NCI-H345 treated with DMSO at 0.1 percent for 48 hours (cell line): ENCODE measurements around the gene SMYD3.

Experiments
- DNase-seq: peaks from one replicate; lab custom pipeline; 2025; ENCODE audit not compliant: unreplicated experiment; lab: John Stamatoyannopoulos, UW

SMYD3 gene

DNA sequence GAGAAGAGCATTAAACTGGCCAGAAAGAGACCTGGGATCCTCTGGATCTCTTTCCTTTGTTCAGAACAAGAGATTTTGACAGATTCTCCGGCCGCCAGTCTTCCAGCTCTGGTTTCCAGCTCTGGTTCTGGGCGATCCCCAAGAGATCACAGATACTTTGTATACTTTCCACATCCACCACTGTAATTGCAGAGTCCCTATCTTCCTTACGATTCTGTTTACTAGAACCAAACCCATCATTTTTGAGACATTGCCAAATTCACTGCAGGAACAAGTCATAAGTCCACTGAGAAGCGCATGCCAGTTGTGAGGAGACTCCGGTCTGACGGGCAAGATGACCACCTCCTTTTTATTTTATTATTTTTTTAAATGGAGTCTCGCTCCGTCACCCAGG lies 505.2 kb downstream of the SMYD3 start:
- no peak for DNase-seq

DNA sequence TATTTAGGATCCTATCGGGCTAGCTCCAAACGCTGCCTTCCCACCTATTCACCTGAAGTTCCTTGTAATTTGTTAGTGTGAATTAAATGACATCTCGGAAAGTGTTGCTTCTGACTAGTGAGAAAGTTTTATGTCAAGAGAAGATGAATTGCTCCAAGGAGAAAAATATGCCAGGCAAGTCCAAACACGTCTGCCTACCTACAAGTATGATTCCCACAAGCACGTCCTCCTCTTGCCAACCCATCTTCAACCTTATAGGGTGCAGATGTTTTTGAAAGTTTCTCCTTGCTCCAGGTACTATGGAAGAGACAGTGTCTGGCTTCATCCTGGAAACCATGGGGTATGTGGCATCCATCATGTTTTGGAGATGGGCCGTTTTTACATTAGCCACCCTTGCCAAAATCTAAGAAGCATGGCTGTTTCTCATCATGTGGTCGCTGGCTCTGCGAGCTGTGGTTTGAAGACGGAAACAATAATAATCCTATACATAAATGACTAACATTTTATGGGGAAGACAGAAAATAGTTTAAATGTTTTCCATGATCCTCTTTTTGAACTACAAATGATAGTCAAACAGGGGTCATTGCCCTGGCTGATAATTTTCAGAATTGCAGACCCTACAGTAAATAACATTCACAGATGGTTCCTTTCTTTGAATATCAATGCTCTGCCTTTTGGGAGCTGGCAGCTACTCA lies 505.8 kb downstream of the SMYD3 start:
- no peak for DNase-seq

DNA sequence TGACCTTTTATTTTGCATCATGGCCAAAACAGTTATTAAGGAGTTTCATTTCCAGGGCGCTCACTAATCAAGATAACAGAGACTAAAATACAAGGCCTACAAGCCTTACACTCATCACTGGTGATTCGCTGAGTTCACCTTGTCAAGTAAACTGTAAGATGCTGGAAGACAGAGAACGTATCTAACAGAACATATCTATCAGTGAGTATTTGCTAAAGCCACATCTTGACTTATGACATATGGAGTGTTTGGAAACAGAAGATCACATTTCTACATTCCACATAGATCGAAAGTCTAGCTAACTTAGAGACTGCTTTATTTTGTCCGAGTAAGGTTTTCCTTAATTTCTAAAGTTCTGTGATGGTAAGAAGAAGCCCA lies 506.5 kb downstream of the SMYD3 start:
- DNase-seq, result no peak

DNA sequence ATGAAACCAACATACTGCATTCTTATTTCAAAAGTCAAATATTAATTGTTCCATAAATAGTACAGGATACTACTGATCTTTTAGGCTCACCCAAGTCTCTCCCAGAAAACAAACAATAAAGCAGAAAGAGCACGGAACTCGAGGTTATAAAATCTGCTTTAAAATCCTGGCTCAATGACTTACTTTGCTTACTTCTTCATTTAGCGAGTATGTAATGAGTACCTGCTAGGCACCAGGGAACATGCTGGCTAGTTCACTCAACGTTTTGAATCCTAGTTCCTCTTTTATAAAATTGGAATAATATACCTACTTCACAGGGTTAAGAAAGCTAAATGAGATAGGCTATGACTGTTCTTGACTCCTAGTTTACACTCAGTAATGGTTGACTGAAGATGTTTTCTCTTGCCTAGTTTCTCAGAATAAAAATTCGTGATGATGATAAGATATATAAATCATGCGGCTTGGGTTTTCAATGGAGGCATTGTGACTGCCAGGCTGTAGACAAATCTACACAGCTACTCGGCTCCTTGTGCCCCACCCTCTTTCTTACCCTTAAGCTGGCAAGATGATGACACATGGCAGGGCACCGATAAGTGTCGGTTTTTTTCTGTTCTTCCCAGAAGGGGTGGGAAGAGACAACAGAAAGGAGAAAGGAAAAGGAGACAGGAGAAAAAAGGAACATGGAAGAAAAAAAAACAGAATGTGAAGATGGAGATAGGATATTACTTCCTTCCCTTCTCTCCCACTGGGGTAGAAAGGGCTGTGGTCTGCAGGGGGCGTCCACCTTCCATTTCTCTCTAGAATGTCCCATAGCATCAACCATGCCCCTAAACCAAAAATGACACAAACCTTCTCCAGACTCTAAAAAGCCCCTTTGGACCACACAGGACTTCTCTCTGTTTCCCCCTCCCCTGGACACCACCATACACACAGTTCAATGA lies 507.1 kb downstream of the SMYD3 start:
- DNase-seq, result no peak

DNA sequence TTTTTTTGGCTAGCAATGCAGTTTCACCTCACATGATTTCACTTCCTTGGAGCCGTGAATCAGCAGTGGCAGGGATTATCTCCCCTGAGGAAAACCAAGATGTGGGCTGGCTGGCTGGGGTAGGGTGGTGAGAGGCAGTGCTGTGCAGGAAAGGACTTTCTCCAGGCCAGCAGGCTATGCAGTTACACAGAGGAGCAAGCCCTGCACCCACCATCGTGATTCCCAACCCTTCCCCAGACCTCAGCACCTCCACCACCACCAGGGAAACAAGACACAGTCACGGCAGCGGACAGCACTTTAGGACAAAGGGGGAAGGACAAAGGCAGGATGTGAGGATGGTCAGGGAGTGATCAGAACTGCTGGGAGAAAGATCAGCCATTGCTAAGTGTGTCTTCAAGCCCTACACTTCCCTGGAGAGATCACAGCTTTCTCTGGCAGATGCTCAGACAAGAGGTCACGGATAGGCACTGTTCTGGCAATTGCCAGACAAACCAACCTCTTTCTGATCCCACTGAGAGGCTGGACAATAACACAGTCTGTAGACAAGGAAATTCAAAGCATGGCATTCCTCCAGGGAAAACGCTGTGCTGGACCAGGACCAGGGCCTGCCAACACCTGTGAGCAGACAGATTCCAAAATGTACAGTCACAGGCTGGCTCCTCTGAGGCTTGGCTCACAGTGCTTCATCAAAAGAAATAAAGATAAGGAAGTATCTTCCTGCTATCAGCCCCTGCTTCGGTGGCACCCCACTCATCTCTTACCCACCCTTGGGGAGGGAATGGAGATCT lies 509.4 kb downstream of the SMYD3 start:
- no peak for DNase-seq

DNA sequence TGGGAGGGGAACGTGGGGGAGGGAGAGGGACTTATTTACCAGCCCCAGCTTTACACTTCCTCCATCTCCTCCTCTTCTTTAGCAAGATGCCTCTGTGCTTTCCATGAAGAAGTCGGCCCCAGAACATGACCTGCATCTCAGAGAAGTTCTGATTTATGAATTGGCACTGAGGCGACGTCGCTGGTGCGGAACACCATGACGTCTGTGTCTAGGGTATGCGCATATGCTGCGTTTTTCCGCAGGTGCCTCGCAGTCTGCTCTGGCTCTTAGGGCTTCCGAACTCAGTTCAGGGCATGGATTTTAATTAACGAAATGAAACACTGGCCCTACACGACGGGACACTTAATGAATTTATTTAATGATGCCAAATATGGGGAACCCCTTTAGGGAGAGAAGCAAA lies 510.3 kb downstream of the SMYD3 start:
- no peak for DNase-seq

DNA sequence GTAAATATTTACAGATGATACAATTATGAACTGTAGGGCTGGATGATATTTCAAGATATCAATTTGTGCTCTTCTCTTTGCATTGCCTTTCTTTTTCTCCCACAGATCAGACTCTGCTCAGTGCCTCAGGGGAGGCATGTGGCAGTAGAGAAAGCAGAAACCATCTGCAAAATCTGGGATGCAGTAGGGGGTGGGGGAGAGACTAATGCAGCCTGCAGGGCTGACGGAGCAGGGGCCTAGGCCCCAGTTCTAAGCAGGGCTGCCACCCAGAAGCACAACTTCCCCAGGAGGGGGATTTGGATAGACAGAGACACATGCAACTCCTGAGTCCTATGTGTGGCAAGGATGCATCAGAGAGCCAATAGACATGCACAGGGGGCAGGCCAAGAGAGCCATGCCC lies 511.6 kb downstream of the SMYD3 start:
- no peak for DNase-seq

DNA sequence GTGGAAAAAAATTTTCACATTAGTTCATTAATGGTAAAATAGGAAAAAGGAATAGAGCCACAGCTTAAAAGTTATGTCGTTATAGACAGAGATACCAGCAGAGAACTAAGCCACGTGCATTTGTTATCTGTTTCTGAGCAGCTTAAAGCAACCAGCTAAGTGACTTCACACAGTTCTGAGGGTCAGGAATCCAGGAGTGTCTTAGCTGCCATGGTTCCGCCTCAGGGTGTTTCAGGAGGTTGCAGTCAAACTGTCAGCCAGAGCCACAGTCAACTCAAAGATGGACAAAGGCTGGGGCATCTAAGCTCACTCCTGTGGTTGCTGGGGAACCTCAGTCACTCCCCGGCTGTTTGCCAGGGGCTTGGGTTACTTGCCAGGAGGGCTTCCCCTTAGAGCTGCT lies 515.8 kb downstream of the SMYD3 start:
- DNase-seq, result no peak

DNA sequence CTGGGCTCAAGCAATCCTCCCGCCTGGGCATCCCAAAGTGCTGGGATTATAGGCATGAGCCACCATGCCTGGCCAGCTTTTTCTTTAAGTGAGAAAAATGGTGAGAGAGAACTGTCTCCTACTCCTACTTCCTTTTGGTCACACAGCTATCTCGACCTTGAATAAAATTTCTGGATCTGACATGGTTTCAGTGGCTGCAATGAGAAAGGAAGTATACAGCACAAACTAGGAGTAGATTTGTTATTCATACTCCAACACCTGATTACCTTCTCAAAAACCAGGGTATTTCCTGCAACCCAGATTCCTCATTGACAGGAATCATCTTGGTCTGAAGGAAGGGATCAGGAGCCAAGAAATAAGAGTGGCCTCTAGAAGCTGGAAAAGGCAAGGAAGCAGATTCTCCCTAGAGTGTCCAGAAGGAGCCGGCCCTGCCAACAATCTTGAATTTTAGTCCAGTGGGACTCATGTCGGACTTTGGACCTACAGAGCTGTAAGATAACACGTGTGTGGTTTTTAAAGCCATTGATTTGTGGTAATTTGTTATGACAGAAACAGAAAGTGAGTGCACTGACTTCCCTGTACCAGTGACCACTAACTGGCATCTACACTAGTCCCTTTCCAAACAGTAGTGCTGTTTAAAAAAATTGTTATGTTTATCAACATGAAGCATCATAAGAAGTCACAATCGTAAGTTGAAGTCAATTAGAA lies 516.6 kb downstream of the SMYD3 start:
- no peak for DNase-seq

DNA sequence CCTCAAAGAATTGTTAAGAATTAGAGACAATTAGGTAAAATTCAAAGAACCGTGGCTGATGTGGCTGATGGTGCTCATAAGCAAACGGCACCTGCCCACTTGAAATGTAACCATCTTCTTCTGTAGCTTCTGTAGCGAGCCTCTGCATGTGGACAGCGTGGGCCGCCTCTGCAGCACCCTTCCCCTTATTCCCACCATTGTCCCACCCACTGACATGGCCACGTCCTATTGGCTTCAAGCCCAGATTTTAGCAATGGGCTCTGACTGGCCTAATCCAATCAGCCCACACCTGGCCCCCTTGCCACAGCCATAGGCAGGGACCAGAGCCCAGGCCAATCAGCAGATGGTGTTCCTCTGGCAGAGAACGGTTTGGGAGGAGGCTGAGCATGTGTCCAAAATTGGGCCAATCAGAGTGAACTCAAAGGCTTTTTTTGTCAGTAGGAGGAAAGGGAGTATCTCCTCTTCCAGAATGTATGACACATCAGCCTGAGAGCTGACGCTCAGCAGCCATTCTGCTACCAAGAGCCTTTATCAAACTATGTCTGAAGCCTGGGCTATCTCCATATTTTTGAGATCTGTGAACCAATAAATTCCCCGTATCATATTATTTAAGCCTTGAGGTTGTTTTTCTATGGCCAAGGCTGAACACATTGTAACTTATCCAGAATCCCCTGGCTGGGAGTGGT lies 518.5 kb downstream of the SMYD3 start:
- DNase-seq, result no peak

DNA sequence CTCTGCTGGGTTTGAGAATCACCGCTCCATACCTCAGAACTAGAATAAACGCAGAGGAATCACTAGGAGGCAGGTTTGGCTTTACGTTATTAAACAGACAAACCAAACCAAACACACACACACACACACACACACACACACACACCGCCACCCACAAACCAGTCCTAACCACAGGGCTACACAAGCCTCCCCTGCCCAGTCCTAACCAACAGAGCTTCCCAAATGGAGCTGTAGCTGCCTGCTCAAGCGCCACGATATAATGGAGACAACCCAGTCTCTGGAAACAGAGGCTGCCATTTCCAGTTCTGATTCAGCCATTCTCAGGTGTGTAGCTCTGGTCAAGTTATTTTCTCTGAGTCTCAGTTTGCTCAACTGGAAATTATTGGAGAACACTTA lies 519.1 kb downstream of the SMYD3 start:
- no peak for DNase-seq

DNA sequence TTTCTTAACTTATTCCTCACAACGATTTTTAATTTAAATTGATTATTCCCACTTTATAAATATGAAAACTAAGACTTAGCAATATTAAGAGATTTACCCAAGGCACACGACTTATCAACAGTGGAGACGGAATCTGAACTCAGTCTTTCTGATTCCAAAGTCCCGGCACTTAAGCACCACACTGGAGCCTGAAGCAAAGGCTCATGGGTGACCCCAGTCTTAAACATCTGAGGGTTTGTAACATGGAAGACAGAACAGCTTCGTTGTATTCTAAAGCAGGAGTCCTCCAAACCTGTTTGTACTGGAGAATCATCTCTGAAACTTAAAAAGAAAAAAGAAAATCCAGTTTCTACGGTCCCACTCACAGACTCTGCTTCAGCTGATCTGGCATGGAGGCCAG lies 519.5 kb downstream of the SMYD3 start:
- DNase-seq, result no peak

DNA sequence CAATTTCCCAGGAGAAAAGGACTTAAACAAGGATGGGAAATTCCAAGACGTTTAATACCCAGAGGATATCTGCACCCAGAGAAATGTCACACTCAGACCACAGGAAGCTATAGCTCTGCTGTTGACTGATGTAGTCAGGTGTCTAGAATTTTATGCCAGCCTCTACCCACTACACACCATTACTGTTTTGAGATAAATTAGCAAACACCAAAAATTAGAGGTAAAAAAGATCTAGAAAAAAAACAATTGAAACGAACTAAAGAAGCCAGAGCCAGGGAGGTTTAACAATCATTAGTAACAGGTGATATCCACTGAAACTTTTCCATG lies 519.9 kb downstream of the SMYD3 start:
- DNase-seq, result no peak

DNA sequence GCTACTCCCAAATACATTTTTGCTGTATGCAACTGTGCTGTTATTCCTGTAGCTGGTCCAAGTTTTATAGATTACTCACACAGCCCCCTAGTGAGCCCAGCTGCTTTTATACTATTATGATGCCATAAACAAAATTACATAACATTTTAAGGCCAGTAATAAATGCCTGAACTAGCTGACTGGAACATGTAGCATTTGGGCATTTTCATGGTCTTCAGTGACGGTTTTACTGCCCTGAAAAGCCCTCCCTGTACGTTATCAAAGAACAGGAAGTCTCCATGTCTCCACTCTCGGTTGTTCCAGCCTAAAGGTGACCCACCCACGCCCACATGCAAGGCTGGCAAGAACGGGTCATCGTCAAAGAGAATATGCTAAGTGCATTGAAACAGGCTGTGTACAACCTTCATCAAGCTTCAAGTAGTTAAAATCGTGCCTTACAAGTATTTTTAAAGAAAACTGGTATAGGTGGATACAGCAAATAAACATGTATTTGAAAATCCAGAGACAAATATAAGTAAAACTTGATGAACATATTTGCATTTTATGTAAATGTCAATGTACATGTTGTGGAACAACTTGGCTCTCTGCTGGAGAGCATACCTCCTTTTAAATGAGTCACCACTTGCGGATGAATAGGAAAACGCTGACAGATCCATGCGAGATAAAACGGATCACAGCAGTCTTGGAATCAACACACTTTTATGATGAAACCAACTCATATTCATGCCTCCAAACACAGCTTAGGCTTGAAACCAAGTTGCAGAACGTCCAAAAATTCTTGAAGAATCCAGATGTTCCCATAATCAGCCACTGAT lies 520.5 kb downstream of the SMYD3 start:
- no peak for DNase-seq

DNA sequence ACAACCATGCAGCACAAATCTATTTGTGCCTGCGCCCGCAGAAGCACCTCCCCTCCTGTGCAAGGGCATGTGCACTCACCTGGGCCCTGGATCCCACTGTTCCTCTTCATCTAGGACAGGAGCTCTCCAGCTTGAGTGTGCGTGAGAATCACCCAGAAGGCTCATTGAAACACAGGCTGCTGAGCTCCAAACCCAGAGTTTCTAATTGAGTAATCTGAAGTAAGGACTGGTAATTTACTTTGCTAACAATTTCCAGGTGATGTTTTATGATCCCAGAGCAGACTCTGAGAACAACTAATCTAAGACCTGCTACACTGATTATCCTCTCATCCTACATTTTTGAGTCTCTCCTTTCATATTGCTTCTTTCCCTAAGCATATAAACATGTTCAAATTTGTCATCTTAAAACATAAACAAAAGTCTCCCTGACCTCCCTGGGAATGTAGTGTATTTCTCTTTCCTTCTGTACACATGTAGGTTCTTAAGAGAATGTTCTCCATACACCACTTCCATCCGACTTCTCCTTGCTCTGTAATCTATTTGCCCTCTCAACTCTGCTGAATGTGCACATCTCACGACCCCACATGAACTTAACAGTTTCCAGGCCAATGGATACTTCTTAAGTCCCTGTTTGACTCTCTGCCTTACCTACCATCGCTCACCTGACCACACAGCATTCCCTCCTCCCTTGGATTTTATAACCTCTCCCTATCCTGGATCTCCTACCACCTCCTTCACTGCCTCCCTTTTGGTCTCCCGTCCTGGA lies 522.5 kb downstream of the SMYD3 start:
- DNase-seq, result no peak

DNA sequence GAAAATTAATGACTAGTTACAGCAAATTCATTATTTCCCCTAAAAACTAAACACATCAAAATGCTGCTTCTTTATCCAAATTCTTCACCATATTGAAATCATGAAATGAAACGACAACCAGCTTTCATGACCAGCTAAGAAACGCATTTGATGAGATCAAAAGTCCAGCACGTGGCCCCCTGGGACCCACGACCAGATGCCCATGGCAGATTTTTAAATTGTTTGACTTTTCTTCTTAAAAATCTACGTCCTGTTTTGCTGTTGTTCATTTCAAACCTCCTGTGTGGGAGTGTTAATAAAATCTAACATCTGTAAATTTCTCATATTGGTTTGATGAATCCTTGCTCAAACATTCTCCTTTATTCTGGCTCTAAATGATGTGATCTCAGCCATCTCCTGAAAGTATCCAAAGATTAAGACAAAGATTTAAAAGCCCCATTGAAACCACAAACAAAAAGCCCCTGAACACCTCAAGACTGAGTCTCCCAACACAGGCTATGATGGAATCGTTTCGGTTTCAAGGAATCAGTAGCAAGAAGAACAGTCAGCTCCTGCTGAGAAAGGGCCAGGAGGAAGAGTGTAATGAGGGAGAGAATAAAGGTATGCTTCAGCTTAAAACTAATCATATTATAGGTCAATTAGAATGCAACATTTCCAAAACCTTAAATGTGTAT lies 523.6 kb downstream of the SMYD3 start:
- DNase-seq, result no peak

DNA sequence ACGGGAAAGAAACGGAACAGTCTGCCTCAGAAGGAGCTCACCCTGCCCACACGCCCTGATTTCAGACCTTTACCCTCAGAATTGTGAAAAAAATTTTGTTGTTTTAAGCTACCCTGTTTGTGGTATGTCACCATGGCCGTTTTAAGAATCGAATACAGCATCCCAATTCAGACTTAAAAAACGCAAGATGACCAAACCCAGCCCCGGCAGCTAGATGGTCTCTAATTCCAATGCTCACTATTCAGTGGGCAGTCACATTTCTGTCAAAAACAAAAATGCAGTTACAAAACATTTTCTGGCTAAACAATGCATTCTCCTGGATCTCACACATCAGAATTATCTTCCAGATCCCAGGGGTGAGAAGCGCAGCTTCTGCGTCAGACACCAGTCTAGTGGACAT lies 527.5 kb downstream of the SMYD3 start:
- no peak for DNase-seq

DNA sequence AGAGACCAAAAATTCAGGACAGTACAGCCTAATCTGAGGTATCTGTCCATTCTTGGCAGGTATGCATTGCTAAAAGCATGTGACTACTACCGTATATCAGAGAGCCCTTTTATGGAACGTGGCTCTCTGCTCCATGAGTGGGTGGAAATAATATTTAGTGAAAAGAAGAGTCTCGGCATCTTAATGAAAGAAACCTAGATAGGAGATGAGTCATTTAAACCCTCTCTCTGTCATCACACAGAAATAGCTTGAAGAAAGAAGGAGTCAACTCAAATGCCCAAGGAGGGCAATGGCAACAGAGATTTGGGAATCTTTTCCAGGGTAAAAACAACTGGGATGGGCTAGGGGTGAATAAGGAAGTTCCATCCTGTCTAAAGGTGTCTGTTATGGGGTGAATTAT lies 528.2 kb downstream of the SMYD3 start:
- no peak for DNase-seq

DNA sequence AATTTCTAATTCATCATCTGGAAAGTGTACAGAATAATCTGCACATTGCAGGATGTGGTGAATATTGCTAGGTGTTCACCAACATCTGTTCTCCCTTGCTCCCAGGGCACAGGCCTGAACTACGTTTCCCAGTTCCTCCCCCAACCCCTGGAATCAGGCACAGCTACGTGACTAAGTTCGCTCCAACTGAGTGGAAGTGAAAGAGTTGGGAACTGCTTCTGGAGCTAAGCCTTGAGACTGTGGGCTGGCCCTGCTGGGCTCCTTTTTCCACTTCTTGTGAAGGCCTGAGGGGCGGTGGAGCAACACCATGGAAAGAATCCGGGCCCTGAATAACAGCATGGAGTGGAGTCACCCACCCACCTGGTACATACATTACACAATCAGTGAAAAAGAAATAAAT lies 534.6 kb downstream of the SMYD3 start:
- no peak for DNase-seq
